HCT116 (cell line): ENCODE measurements around the gene USF1. TPM values are rescaled to one million over a fixed set of nuclear protein-coding genes. Genes with fewer than 3 reads are reported as not detected.

Experiments used
- ATF3 ChIP-seq: IDR thresholded peaks from 2 replicates; pipeline ENCODE4 v1.6.1; 2012
- CBX3 ChIP-seq: IDR thresholded peaks from 2 replicates; pipeline ENCODE4 v1.6.1; 2012; ENCODE audit warnings: low read depth
- CEBPB ChIP-seq: IDR thresholded peaks from 2 replicates; pipeline ENCODE4 v1.6.1; 2012; ENCODE audit warnings: low read depth
- EGR1 ChIP-seq: IDR thresholded peaks from 2 replicates; pipeline ENCODE4 v1.6.1; 2012; ENCODE audit warnings: low read depth
- ELF1 ChIP-seq: IDR thresholded peaks from 2 replicates; pipeline ENCODE4 v1.6.1; 2012; ENCODE audit warnings: low read depth, borderline replicate concordance
- EZH2 ChIP-seq: fragments of 200-600 bp; sonication (generic); IDR thresholded peaks from 2 replicates; pipeline ENCODE4 v1.6.1; 2017; ENCODE audit warnings: antibody characterized with exemption, mixed run types
- EZH2phosphoT487 ChIP-seq: fragments of 200-600 bp; IDR thresholded peaks from 2 replicates; pipeline ENCODE4 v1.6.1; 2018; ENCODE audit warnings: antibody characterized with exemption, borderline replicate concordance
- FOSL1 ChIP-seq: IDR thresholded peaks from 2 replicates; pipeline ENCODE4 v1.6.1; 2012; ENCODE audit warnings: low read depth
- JUND ChIP-seq: IDR thresholded peaks from 2 replicates; pipeline ENCODE4 v1.6.1; 2012
- POLR2A ChIP-seq: IDR thresholded peaks from 2 replicates; pipeline ENCODE4 v1.7.0; 2011; ENCODE audit warnings: borderline replicate concordance; ENCODE audit not compliant: insufficient read depth, insufficient read length; ENCODE audit errors: extremely low read depth
- SP1 ChIP-seq: IDR thresholded peaks from 2 replicates; pipeline ENCODE4 v1.6.1; 2012; ENCODE audit warnings: low read depth
- TCF7L2 ChIP-seq: IDR thresholded peaks from 2 replicates; pipeline ENCODE4 v1.7.0; 2011; ENCODE audit warnings: borderline replicate concordance, inconsistent platforms; ENCODE audit not compliant: insufficient read depth, insufficient read length; ENCODE audit errors: extremely low read depth
- YY1 ChIP-seq: IDR thresholded peaks from 2 replicates; pipeline ENCODE4 v1.6.1; 2011; ENCODE audit warnings: low read length, low read depth, moderate library complexity, mild to moderate bottlenecking; ENCODE audit not compliant: insufficient replicate concordance; ENCODE audit errors: extremely low read depth
- ZNF274 ChIP-seq: fragments of 200-500 bp; sonication (Bioruptor generic); IDR thresholded peaks from 2 replicates; pipeline ENCODE4 v1.6.1; 2014; ENCODE audit warnings: mild to moderate bottlenecking, low read depth, low read length, inconsistent platforms
- total RNA-seq: library from RNA; stranded (reverse); gene quantifications from one replicate; pipeline ENCODE4 v1.2.1, GENCODE V29; 2021; ENCODE audit not compliant: unreplicated experiment
- TF ChIP-seq, protein P1 (sequence below): IDR thresholded peaks from 2 replicates; pipeline ENCODE4 v1.6.1; 2011; ENCODE audit warnings: mild to moderate bottlenecking, low read length, moderate library complexity; ENCODE audit not compliant: insufficient replicate concordance; ENCODE audit errors: extremely low read depth

USF1 gene
- total RNA-seq, 1 experiment from 2014 or later, result 48.0 TPM

- TF ChIP-seq ATF3 (no peak), POLR2A (no peak), JUND (no peak), EGR1 (no peak), EZH2phosphoT487 (no peak), ELF1 (no peak), EZH2 (no peak), ZNF274 (no peak), YY1 (peak; percentile 73), SP1 (no peak), FOSL1 (no peak), TCF7L2 (no peak), CBX3 (no peak), CEBPB (no peak)
- TF ChIP-seq, protein P1, sequence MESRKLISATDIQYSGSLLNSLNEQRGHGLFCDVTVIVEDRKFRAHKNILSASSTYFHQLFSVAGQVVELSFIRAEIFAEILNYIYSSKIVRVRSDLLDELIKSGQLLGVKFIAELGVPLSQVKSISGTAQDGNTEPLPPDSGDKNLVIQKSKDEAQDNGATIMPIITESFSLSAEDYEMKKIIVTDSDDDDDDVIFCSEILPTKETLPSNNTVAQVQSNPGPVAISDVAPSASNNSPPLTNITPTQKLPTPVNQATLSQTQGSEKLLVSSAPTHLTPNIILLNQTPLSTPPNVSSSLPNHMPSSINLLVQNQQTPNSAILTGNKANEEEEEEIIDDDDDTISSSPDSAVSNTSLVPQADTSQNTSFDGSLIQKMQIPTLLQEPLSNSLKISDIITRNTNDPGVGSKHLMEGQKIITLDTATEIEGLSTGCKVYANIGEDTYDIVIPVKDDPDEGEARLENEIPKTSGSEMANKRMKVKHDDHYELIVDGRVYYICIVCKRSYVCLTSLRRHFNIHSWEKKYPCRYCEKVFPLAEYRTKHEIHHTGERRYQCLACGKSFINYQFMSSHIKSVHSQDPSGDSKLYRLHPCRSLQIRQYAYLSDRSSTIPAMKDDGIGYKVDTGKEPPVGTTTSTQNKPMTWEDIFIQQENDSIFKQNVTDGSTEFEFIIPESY, result peak; percentile 88
Measured at GRCh38 chr1:161082996-161083747, 37.4 kb upstream of the USF1 start (continued).
